Panc1 (cell line): ENCODE data around the gene SLC38A9.

ENCODE experiments used
- CTCF ChIP-seq: fragments of 450-650 bp; IDR thresholded peaks from 2 replicates; pipeline ENCODE4 v1.5.1; 2017; ENCODE audit warnings: mild to moderate bottlenecking
- REST ChIP-seq, 2 experiments: IDR thresholded peaks; 2 replicates each; pipeline ENCODE4 v1.6.1; 2011 to 2012; ENCODE audit warnings: low read depth in 2 of 2, control low read depth in 1 of 2, low read length in 1 of 2, mild to moderate bottlenecking in 1 of 2, moderate library complexity in 1 of 2; ENCODE audit not compliant: insufficient read depth in 1 of 2
- SIN3A ChIP-seq: IDR thresholded peaks from 2 replicates; pipeline ENCODE4 v1.6.1; 2012; ENCODE audit warnings: low read depth, mild to moderate bottlenecking, low read length, moderate library complexity, borderline replicate concordance; ENCODE audit not compliant: insufficient read depth
- TCF7L2 ChIP-seq: IDR thresholded peaks from 2 replicates; pipeline ENCODE4 v1.6.1; 2011; ENCODE audit warnings: mild to moderate bottlenecking, low read depth, low read length, inconsistent platforms

- no peak for TF ChIP-seq CTCF
- no peak for TF ChIP-seq SIN3A
- TF ChIP-seq TCF7L2 = no peak
- TF ChIP-seq REST (IDR thresholded peaks at IDR 0.05; ENCODE audit: insufficient read depth in 1 of 2, low read depth in 2 of 2, low read length in 1 of 2) = no peak
Measured at GRCh38 chr5:55618318-55618717, 93.8 kb downstream of the SLC38A9 start.
